ENCODE data around the gene MAN1C1. TPM values are rescaled to one million over a fixed set of nuclear protein-coding genes. Genes with fewer than 3 reads are reported as not detected.
A peak's percentile ranks its signal among the peaks of the same experiment; 100 is the strongest.
"Not testable (repeated sequence)": the region's sequence is repeated elsewhere in the genome, so short reads cannot be mapped to it uniquely, and the experiment has no call there.

Gene MAN1C1
- total RNA-seq, 2 experiments from 2014 or later = 16.8 to 17.9 TPM

DNA sequence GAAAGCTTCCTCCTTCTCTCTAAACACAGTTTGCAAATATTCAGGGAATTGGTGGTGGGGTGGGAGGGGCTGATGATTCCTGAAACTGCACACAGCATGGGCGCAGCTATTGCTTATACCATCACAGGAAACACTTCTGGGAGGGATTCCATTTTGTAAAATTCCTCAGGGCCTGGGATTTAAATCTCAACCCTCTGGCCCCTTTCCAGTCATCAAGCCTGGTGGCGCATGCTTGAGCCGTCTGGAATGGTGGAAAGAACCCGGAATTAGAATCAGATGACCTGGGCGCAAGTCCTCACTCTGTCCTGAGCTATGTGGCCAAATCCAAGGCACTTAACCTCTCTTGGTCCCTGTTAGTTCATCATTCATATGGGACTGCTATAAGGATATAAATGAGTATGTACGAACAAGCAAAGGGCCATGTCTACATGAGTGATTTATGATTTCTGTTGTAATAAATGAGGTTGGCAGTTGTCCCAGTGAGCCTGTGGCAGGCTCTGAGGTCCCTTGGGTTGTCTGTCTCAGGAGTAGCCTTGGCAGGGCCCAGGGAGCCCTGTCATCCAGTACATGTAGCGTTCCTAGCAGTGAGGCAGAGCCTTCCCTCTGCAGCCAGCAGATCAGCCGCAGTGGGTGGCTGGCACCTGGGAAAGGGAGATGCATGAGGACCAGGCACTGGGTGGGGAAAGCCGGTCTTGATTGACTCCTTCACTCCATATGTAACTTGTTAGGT, 72.0 kb downstream of the MAN1C1 start:
- DNase-seq = no peak
- H3K9me3 Mint-ChIP-seq (ENCODE audit: insufficient read depth) = no peaks in the 10 kb centered on the region
- H3K36me3 Mint-ChIP-seq (ENCODE audit: low read depth) = peaks cover 16% of the 10 kb centered on the region
- H3K4me3 Mint-ChIP-seq = no peak overlapping the region
- H3K27me3 Mint-ChIP-seq (ENCODE audit: low read depth) = peaks cover 15% of the 10 kb centered on the region
- ChIA-PET POLR2A (no interaction called here), CTCF (no interaction called here)
- ATAC-seq = no peak
- no peak overlapping the region for H3K27ac Mint-ChIP-seq
- peaks cover 22% of the 10 kb centered on the region for H3K4me1 Mint-ChIP-seq (ENCODE audit: low read depth)

DNA sequence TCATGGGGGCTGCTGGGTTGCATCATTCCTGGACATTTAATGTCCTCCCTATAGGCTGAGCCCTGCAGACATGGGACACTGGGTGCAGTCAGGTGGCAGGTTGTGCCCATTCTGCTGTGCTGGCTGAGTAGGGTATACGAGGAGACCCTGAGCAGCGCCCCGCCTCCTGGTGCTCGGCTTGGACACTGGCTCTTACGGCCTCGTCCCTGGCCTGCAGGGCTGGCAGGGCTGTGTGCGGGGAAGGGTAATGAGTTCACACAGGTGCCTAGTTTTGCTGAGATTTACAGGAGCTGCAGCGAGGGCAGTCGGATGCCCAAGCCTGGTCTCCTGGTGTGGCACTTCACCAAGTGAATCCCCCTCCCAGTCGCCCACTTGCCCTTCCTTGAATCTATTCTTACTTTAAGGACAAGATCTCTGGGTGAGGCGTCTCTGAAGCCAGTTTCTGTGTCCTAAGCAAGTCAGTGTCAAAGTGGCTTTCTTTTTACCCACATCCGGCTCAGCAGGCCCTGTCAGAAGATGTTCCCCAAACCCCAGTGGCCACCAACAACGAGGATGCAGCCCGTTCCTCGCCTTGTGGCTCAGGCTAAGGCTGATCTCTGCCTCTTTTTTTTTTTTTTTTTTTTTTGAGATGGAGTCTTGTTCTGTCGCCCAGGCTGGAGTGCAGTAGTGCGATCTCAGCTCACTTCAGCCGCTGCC, 73.2 kb downstream of the MAN1C1 start:
- CTCF ChIA-PET = interaction anchor here (1.1 kb wide), 1 partner anchor 58 kb away, joined by 3 read pairs; no protein-coding TSS in a partner anchor
- H3K27ac Mint-ChIP-seq = no peak overlapping the region
- H3K27me3 Mint-ChIP-seq (ENCODE audit: low read depth) = peaks cover 14% of the 10 kb centered on the region
- peaks cover 16% of the 10 kb centered on the region for H3K36me3 Mint-ChIP-seq (ENCODE audit: low read depth)
- ATAC-seq (peak; percentile 67), DNase-seq (peak; percentile 62)
- POLR2A ChIA-PET = no interaction called here
- no peak overlapping the region for H3K4me3 Mint-ChIP-seq
- H3K9me3 Mint-ChIP-seq (ENCODE audit: insufficient read depth) = no peaks in the 10 kb centered on the region
- peaks cover 22% of the 10 kb centered on the region for H3K4me1 Mint-ChIP-seq (ENCODE audit: low read depth)

DNA sequence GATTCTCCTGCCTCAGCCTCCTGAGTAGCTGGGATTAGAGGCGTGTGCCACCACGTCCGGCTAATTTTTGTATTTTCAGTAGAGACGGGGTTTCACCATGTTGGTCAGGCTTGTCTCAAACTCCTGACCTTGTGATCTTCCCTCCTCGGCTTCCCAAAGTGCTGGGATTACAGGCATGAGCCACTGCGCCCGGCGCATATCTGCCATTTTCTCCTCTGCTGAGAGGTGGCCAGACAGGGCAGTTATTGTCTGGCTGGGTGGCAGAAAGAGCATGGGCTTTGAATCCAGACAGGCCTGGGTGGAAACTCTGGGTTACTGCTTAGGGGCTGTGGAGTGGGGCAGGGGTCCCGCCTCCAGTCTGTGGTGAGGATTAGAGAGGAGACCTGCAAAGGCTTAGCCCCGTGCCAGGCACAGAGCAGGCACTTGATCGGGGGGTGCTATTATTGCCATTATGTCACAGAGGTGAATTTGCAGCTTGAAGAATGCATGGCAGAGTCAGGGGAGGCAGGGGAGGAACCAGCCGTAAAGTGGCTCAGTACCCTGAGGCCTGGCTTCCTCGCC, 73.9 kb downstream of the MAN1C1 start:
- H3K27ac Mint-ChIP-seq = no peak overlapping the region

DNA sequence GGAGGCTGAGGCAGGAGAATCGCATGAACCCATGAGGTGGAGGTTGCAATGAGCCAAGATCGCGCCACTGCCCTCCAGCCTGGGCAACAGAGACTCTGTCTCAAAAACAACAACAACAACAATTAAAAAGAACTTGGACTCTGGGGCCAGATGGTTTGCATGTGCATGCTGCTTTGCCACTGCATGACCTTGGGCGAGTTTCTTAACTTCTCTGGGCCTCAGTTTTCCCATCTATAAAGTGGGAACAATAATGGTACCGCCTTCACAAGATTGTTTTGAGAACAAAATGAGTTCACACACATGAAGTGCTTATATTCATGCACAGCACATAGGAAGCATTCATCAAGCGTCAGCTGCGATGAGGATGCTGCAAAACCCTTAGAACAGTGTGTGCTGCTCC, 74.6 kb downstream of the MAN1C1 start:
- peaks cover 30% of the 10 kb centered on the region for H3K4me1 Mint-ChIP-seq (ENCODE audit: low read depth)
- no peak overlapping the region for H3K27ac Mint-ChIP-seq
- no peaks in the 10 kb centered on the region for H3K9me3 Mint-ChIP-seq (ENCODE audit: insufficient read depth)
- H3K4me3 Mint-ChIP-seq = no peak overlapping the region
- CTCF ChIA-PET = interaction anchor here (0.7 to 1.2 kb wide), 3 partner anchors 9 to 63 kb away, joined by 3 read pairs; no protein-coding TSS in a partner anchor
- H3K27me3 Mint-ChIP-seq (ENCODE audit: low read depth) = peaks cover 6% of the 10 kb centered on the region
- ATAC-seq (no peak), DNase-seq (no peak)
- POLR2A ChIA-PET = no interaction called here
- peaks cover 14% of the 10 kb centered on the region for H3K36me3 Mint-ChIP-seq (ENCODE audit: low read depth)

More for the DNA sequence above, 73.9 kb downstream of the MAN1C1 start:
- ATAC-seq = no peak
- CTCF ChIA-PET = interaction anchor here (1.1 kb wide), 1 partner anchor 58 kb away, joined by 3 read pairs; no protein-coding TSS in a partner anchor
- Mint-ChIP-seq H3K4me3 (no peak overlapping the region), H3K27me3 (ENCODE audit: low read depth) (peaks cover 11% of the 10 kb centered on the region), H3K4me1 (ENCODE audit: low read depth) (peaks cover 23% of the 10 kb centered on the region), H3K9me3 (ENCODE audit: insufficient read depth) (no peaks in the 10 kb centered on the region), H3K36me3 (ENCODE audit: low read depth) (peaks cover 16% of the 10 kb centered on the region)
- POLR2A ChIA-PET = no interaction called here
- no peak for DNase-seq

DNA sequence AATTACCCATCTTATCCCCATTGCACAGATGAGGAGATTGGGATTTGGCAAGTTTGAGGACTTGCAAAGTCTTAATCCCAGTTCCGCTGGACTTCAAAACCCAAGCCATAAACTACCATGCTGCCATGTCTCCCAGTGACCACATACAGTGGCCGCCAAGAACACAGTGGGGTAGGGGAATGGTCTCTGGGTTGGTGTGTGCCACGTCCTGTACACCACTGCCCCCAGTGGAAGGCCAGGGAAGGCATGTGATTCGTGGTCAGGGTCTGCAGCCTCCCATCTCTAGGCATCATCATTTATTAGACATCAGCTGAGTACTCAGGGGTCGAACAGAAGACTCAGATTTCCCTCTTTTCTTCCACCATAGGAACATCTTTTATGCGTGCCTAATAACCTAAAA, 76.0 kb downstream of the MAN1C1 start:
- H3K4me1 Mint-ChIP-seq (ENCODE audit: low read depth) = peaks cover 37% of the 10 kb centered on the region

DNA sequence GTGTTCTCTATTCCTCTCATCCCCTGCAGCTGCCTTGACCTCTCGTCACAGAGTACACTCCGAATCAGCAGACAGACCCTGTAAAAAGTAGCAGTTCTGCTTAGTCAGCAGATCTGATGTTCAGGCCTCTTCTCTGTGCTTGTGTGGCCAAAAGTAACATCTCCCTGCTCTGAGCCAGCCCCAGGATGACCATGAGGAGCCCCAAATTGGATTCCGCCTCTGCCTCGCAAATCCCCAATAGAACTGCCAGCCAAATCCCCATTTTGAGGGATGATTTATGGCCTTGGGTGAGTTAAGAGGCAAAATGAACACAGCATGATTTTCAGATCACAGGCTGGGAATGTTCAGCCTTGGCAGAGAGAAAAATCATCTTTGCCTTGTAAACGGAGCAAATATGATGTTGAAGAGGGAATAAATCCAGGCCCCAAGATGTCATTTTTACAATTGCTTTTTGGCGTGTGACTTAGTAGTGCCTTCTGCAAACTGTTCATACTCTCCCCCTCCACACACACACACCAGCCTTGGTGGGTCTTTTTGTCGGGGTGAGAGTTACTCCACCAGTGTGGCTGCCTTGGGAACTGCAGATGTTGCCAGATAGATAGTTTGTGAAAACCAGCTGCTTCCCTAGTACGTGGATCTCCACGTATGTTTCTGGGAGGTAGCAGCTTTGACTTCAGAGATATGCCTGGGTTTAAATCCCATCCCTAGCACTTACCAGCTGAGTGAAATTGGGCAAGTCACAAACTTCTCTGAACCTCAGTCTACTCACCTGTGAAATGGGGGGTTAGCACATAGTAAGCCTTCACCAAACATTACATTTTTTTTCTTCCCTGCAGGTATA, 77.8 kb downstream of the MAN1C1 start:
- Mint-ChIP-seq H3K36me3 (ENCODE audit: low read depth) (peaks cover 5% of the 10 kb centered on the region), H3K27ac (no peak overlapping the region), H3K4me3 (no peak overlapping the region), H3K27me3 (ENCODE audit: low read depth) (peaks cover 3% of the 10 kb centered on the region), H3K9me3 (ENCODE audit: insufficient read depth) (no peaks in the 10 kb centered on the region), H3K4me1 (ENCODE audit: low read depth) (peaks cover 40% of the 10 kb centered on the region)
- DNase-seq (no peak), ATAC-seq (no peak)
- ChIA-PET CTCF (interaction anchor here (0.7 to 1.1 kb wide), 2 partner anchors 9 to 17 kb away, joined by 3 read pairs; no protein-coding TSS in a partner anchor), POLR2A (no interaction called here)

More for the DNA sequence above, 76.0 kb downstream of the MAN1C1 start:
- DNase-seq = no peak
- ChIA-PET CTCF (interaction anchor here (1.1 to 1.6 kb wide), 4 partner anchors 10 to 74 kb away, joined by 3 to 6 read pairs (median 3); no protein-coding TSS in a partner anchor), POLR2A (interaction anchor here (0.5 kb wide), 1 partner anchor 23 kb away, joined by 3 read pairs; no protein-coding TSS in a partner anchor)
- peaks cover 8% of the 10 kb centered on the region for H3K36me3 Mint-ChIP-seq (ENCODE audit: low read depth)
- no peak for ATAC-seq
- peaks cover 3% of the 10 kb centered on the region for H3K27me3 Mint-ChIP-seq (ENCODE audit: low read depth)
- no peak overlapping the region for H3K27ac Mint-ChIP-seq
- no peak overlapping the region for H3K4me3 Mint-ChIP-seq
- H3K9me3 Mint-ChIP-seq (ENCODE audit: insufficient read depth) = no peaks in the 10 kb centered on the region

DNA sequence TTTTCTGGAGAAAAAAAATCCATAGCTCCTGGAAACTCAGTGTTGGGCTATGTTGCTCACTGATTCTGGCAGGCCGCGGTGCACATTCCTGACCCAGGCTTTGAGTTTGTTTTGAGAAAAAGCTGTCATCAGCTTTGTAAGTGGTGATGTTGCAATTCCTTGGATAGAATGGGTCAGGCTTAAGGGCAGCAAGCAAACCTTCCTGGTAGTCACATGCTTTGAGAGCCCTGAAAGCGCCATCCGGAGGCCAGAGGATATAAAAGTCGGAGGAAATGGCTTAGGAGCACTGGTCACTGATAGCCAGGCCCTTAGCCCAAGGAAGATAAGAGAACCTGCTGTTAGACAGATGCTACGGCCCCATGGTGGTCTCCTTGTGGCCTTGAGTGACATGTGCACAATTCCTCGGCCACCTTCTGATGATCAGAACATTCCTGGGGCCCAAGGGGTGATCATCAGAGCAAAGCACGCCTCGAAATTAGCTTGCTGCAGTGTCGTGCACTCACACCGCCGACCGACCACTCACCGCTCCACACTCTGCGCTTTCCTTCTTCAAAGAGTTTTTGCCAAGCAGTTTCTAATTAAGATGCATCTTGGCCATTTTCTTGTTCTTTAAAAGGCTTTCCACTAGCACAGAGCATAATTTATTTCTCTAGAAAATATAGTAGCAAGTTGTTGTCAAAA, 78.6 kb downstream of the MAN1C1 start:
- peaks cover 5% of the 10 kb centered on the region for H3K36me3 Mint-ChIP-seq (ENCODE audit: low read depth)
- H3K27ac Mint-ChIP-seq = no peak overlapping the region
- H3K4me3 Mint-ChIP-seq = no peak overlapping the region
- POLR2A ChIA-PET = no interaction called here
- DNase-seq = no peak
- H3K4me1 Mint-ChIP-seq (ENCODE audit: low read depth) = peaks cover 33% of the 10 kb centered on the region
- H3K9me3 Mint-ChIP-seq (ENCODE audit: insufficient read depth) = no peaks in the 10 kb centered on the region
- ATAC-seq = no peak
- CTCF ChIA-PET = interaction anchor here (0.7 to 1.1 kb wide), 2 partner anchors 9 to 18 kb away, joined by 3 read pairs; no protein-coding TSS in a partner anchor
- peaks cover 3% of the 10 kb centered on the region for H3K27me3 Mint-ChIP-seq (ENCODE audit: low read depth)

DNA sequence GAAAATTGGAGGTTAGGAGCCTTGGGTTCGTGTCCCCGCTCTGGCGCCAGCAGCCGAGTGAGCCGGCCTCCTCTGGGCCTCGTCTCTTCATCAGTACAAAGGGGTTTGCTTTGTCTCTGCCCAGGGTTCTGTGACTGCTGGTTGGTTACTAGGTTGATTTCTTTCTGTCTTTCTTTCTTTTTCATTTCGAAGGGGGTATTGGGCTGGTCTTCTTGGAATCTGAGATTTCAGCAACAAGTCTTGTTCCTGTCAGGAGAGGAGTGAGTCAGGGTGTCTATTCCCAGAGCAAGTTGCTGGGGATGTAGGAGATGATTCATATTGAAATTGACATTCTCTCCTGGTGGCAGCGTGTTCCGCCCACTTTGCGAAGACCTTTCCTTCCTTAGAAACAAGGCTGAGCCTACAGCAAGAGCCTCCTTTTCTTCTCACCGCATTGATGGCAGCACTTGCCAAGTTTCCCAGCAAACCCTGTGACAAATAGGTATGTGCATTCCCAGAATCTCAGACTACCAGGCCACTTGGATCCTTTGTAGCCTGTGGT, 79.2 kb downstream of the MAN1C1 start:
- peaks cover 3% of the 10 kb centered on the region for H3K27me3 Mint-ChIP-seq (ENCODE audit: low read depth)
- H3K4me1 Mint-ChIP-seq (ENCODE audit: low read depth) = peaks cover 27% of the 10 kb centered on the region
- ATAC-seq (no peak), DNase-seq (no peak)
- peaks cover 3% of the 10 kb centered on the region for H3K36me3 Mint-ChIP-seq (ENCODE audit: low read depth)
- H3K27ac Mint-ChIP-seq = no peak overlapping the region
- ChIA-PET CTCF (no interaction called here), POLR2A (no interaction called here)
- no peaks in the 10 kb centered on the region for H3K9me3 Mint-ChIP-seq (ENCODE audit: insufficient read depth)
- no peak overlapping the region for H3K4me3 Mint-ChIP-seq

DNA sequence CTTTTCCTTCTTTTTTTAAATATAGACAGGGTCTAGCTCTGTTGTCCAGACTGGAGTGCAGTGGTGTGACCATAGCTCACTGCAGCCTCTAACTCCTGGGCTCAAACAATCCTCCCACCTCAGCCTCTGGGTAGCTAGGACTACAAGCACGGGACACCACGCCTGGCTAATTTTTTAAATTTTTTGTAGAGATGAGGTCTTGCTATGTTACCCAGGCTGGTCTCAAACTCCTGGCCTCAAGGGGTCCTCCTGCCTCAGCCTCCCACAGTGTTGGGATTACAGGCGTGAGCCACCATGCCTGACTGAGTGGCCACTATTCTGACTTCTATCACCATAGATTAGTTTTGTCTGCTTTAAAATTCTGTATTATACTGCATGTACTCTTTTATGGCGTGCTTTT, 80.1 kb downstream of the MAN1C1 start:
- H3K27ac Mint-ChIP-seq; H3K9me3 Mint-ChIP-seq (ENCODE audit: insufficient read depth); POLR2A ChIA-PET; ATAC-seq; H3K27me3 Mint-ChIP-seq (ENCODE audit: low read depth); DNase-seq; H3K36me3 Mint-ChIP-seq (ENCODE audit: low read depth); H3K4me3 Mint-ChIP-seq: not testable (repeated sequence)
- CTCF ChIA-PET = interaction anchor here (1.0 kb wide), 1 partner anchor 107 kb away, joined by 3 read pairs; no protein-coding TSS in a partner anchor
- H3K4me1 Mint-ChIP-seq (ENCODE audit: low read depth) = peaks cover 27% of the 10 kb centered on the region

DNA sequence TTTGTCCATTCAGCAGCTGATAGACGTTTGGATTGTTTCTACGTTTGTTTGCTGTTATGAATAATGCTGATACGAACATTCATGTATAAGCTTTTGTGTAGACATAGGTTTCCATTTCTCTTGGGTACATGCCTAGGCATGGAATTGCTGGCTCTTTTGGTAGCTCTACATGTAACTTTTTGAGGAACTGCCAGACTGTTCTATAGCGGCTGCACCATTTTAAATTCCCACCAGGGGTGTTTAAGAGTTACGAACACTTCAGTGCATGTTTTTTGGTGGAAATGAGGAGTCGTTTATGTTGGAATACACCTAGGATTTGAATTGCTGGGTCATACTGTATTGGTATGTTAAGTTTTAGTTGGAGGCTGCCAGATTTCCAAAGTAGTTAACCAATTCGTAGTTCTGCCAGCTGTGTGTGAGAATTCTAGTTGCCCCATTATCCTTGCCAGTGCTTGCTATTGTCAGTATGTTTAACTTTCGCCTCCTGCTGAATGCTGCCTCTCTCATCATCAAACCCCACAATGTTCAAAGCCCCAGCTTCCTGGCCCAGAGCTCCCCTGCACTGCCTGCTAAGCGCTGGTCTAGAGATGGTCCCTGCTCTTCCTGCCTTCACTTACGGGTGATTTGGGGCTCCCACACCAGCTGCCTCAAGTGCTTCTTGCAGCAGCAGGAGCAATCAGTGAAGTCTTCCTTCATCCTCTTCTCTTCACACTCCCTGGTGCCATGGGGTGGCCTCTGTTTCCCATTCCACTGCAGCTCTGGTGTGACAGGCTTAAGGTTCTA, 81.0 kb downstream of the MAN1C1 start:
- ChIA-PET CTCF (interaction anchor here (0.8 to 1.0 kb wide), 4 partner anchors 22 to 108 kb away, joined by 3 read pairs; no protein-coding TSS in a partner anchor), POLR2A (no interaction called here)
- Mint-ChIP-seq H3K4me1 (ENCODE audit: low read depth) (peaks cover 25% of the 10 kb centered on the region), H3K27ac (no peak overlapping the region), H3K4me3 (no peak overlapping the region), H3K27me3 (ENCODE audit: low read depth) (peaks cover 1% of the 10 kb centered on the region), H3K36me3 (ENCODE audit: low read depth) (peaks cover 3% of the 10 kb centered on the region), H3K9me3 (ENCODE audit: insufficient read depth) (no peaks in the 10 kb centered on the region)
- DNase-seq (peak; percentile 40), ATAC-seq (peak; percentile 47)
